ENCODE measurements around the gene CAMKMT. TPM values are rescaled to one million over a fixed set of nuclear protein-coding genes. Genes with fewer than 3 reads are reported as not detected.

Gene CAMKMT
- total and polyA plus RNA-seq, 9 of the 15 experiments (the other 6 are each of a cell fraction or from before 2014, with no cell fraction given) = 1.6 to 15.3 (median 7.4) TPM

GRCh38 chr2:44821500-44821899 lies 459.8 kb downstream of the CAMKMT start:
- ATAC-seq (no peak), DNase-seq (ENCODE audit: extremely low read depth in 1 of 4, low spot score in 3 of 4) (no peak), FAIRE-seq (no peak)
- TF ChIP-seq BRD9 (IDR thresholded peaks at IDR 0.05; ENCODE audit: low read depth, partially characterized antibody) (no peak), RHOXF2B (CRISPR knock-in tag; conservative IDR thresholded peaks at IDR 0.05) (no peak)
- BruUV-seq (replicated peaks) = no TSS peak
- H3K9me1 ChIP-seq (ENCODE audit: control insufficient read depth, insufficient read depth, low read length) = no peaks in the 10 kb centered on the region
- no peaks in the 10 kb centered on the region for H4K20me1 ChIP-seq (replicated peaks; ENCODE audit: control insufficient read depth, insufficient read depth, low read length)
- H3K27me3 ChIP-seq (ENCODE audit: control insufficient read depth in 2 of 2, insufficient read depth in 2 of 2, low read length in 2 of 2) = peaks cover 0 to 21% of the 10 kb centered on the region in 2 experiments; a peak in 2 of 5 replicates
- no peaks in the 10 kb centered on the region for H3K9me3 ChIP-seq (replicated peaks; ENCODE audit: control insufficient read depth, insufficient read depth, low read depth, low read length)
- H3K36me3 ChIP-seq (ENCODE audit: control insufficient read depth, insufficient read depth, low read length) = no peaks in the 10 kb centered on the region
- no peaks in the 10 kb centered on the region for H3K79me2 ChIP-seq (ENCODE audit: control insufficient read depth, insufficient read depth, low read length)
- H3K27ac ChIP-seq (ENCODE audit: extremely low read depth, low read depth, low read length) = no peak overlapping the region
- in situ Hi-C loops (cut with MboI) = no loop called here
- no peak overlapping the region for H3K9ac ChIP-seq (ENCODE audit: insufficient read depth in 1 of 2, low read depth in 2 of 2, low read length in 2 of 2)
- CTCF ChIA-PET (ENCODE audit: low intra/inter-chr PET ratio) = no interaction called here
- no peak overlapping the region for H3K4me2 ChIP-seq (ENCODE audit: insufficient read depth, low read length)
- H2AFZ ChIP-seq (ENCODE audit: low read depth, low read length) = no peak overlapping the region
- H3K4me3 ChIP-seq = no peak overlapping the region
- 0% methylated on average over 6 of the region's 6 CpGs for WGBS (ENCODE audit: insufficient coverage, low coverage, missing lambda C conversion rate)
- POLR2A ChIA-PET = no interaction called here
- no peaks in the 10 kb centered on the region for H3K4me1 ChIP-seq (replicated peaks in 1 of 2; ENCODE audit: control insufficient read depth in 2 of 2, insufficient read depth in 2 of 2, low read length in 2 of 2)
- intact Hi-C loops (cut with micrococcal nuclease) = no loop called here

GRCh38 chr2:44822174-44822573 lies 460.4 kb downstream of the CAMKMT start:
- FAIRE-seq = no peak
- Histone ChIP-seq H3K27ac (ENCODE audit: extremely low read depth, low read depth, low read length) (no peak overlapping the region), H4K20me1 (replicated peaks; ENCODE audit: control insufficient read depth, insufficient read depth, low read length) (no peaks in the 10 kb centered on the region), H2AFZ (ENCODE audit: low read depth, low read length) (no peak overlapping the region), H3K36me3 (ENCODE audit: control insufficient read depth, insufficient read depth, low read length) (no peaks in the 10 kb centered on the region), H3K79me2 (ENCODE audit: control insufficient read depth, insufficient read depth, low read length) (no peaks in the 10 kb centered on the region), H3K9me1 (ENCODE audit: control insufficient read depth, insufficient read depth, low read length) (no peaks in the 10 kb centered on the region), H3K9me3 (replicated peaks; ENCODE audit: control insufficient read depth, insufficient read depth, low read depth, low read length) (no peaks in the 10 kb centered on the region), H3K27me3 (ENCODE audit: control insufficient read depth in 2 of 2, insufficient read depth in 2 of 2, low read length in 2 of 2) (peaks cover 0 to 21% of the 10 kb centered on the region in 2 experiments; a peak in 2 of 5 replicates), H3K4me1 (replicated peaks in 1 of 2; ENCODE audit: control insufficient read depth in 2 of 2, insufficient read depth in 2 of 2, low read length in 2 of 2) (no peaks in the 10 kb centered on the region), H3K9ac (ENCODE audit: insufficient read depth in 1 of 2, low read depth in 2 of 2, low read length in 2 of 2) (no peak overlapping the region), H3K4me2 (ENCODE audit: insufficient read depth, low read length) (no peak overlapping the region), H3K4me3 (no peak overlapping the region)
- POLR2A ChIA-PET = no interaction called here
- in situ Hi-C loops (cut with MboI) (no loop called here), intact Hi-C loops (cut with micrococcal nuclease) (no loop called here)
- 0% methylated on average over 6 of the region's 6 CpGs for WGBS (ENCODE audit: insufficient coverage, low coverage, missing lambda C conversion rate)
- CTCF ChIA-PET (ENCODE audit: low intra/inter-chr PET ratio) = no interaction called here
- ATAC-seq = no peak
- no peak for TF ChIP-seq HEY1 (CRISPR knock-in tag; IDR thresholded peaks at IDR 0.05; ENCODE audit: borderline replicate concordance)
- TF ChIP-seq HMBOX1 (IDR thresholded peaks at IDR 0.05) = no peak
- TF ChIP-seq ZNF41 (CRISPR knock-in tag; conservative IDR thresholded peaks at IDR 0.05) = no peak
- TF ChIP-seq NCOR1 (IDR thresholded peaks at IDR 0.05) = no peak
- TF ChIP-seq RB1 (IDR thresholded peaks at IDR 0.05; ENCODE audit: low read depth) = no peak
- no peak for TF ChIP-seq GTF2E2 (tag; IDR thresholded peaks at IDR 0.05)
- TF ChIP-seq SP1 (CRISPR knock-in tag; IDR thresholded peaks at IDR 0.05) = no peak
- TF ChIP-seq POLR2H (tag; IDR thresholded peaks at IDR 0.05; ENCODE audit: low read depth) = no peak
- no peak for TF ChIP-seq HSF4 (CRISPR knock-in tag; IDR thresholded peaks at IDR 0.05; ENCODE audit: borderline replicate concordance)
- no peak for TF ChIP-seq GTF2F1 (IDR thresholded peaks at IDR 0.05; ENCODE audit: low read depth, low read length)
- no peak for DNase-seq (ENCODE audit: extremely low read depth in 1 of 4, low spot score in 3 of 4)
- BruUV-seq (replicated peaks) = no TSS peak
